IMR-90 (cell line): ENCODE measurements around the gene OPCML. TPM values are rescaled to one million over a fixed set of nuclear protein-coding genes. Genes with fewer than 3 reads are reported as not detected.

ENCODE experiments used
- ATAC-seq: fragments of 200-7000 bp; cut with Tn5 transposase; 2 replicates; pipeline ENCODE4 v1.9.1; 2020; ENCODE audit warnings: low read depth, mild to moderate bottlenecking, moderate library complexity
- BruUV-seq: library from RNA; stranded (reverse); fragments of 400-500 nt; replicated peaks from 2 replicates; lab custom pipeline; 2021; lab: Mats Ljungman, UMichigan
- CTCF ChIA-PET: fragments of 300-600 bp; formaldehyde crosslinking; extraction: SDS; loops from one replicate; lab custom pipeline; 2021; ENCODE audit warnings: antibody characterized with exemption; lab: Yijun Ruan, JAX
- POLR2A ChIA-PET: fragments of 300-600 bp; sonication (Branson Sonifier 250); formaldehyde crosslinking; loops from one replicate; lab custom pipeline; 2022; ENCODE audit warnings: antibody characterized with exemption; ENCODE audit not compliant: unreplicated experiment; lab: Charles Lee
- DNase-seq: peaks from one replicate; pipeline ENCODE4 v3.0.0; 2013
- H2AFZ ChIP-seq: replicated peaks from 2 replicates; pipeline ENCODE3; 2013; ENCODE audit warnings: low read length, mild to moderate bottlenecking; ENCODE audit not compliant: poor library complexity
- H2AK5ac ChIP-seq: 2 replicates; pipeline ENCODE4 v1.6.1; 2013; ENCODE audit warnings: low read depth, low read length, inconsistent platforms
- H2AK9ac ChIP-seq: replicated peaks from 2 replicates; pipeline ENCODE3; 2013; ENCODE audit warnings: mild to moderate bottlenecking, low read depth, low read length, moderate library complexity; ENCODE audit not compliant: poor library complexity
- H2BK120ac ChIP-seq: 2 replicates; pipeline ENCODE4 v1.6.1; 2013; ENCODE audit warnings: low read depth, low read length, inconsistent platforms
- H2BK15ac ChIP-seq: 3 replicates; pipeline ENCODE4 v1.6.1; 2013; ENCODE audit warnings: low read depth, low read length, inconsistent platforms
- H2BK20ac ChIP-seq: 2 replicates; pipeline ENCODE4 v1.6.1; 2013; ENCODE audit warnings: low read depth, mild to moderate bottlenecking, inconsistent platforms, low read length, moderate library complexity
- H2BK5ac ChIP-seq: 2 replicates; pipeline ENCODE4 v1.6.1; 2013; ENCODE audit warnings: mild to moderate bottlenecking, low read depth, low read length, inconsistent platforms; ENCODE audit not compliant: poor library complexity, severe bottlenecking
- H3K14ac ChIP-seq: replicated peaks from 2 replicates; pipeline ENCODE4 v1.6.1; 2013; ENCODE audit warnings: low read depth, low read length, inconsistent platforms
- H3K18ac ChIP-seq: 2 replicates; pipeline ENCODE4 v1.6.1; 2013; ENCODE audit warnings: low read depth, low read length, control low read depth
- H3K23ac ChIP-seq: 2 replicates; pipeline ENCODE4 v1.6.1; 2013; ENCODE audit warnings: low read depth, low read length, inconsistent platforms
- H3K27ac ChIP-seq: 2 replicates; pipeline ENCODE4 v1.5.1; 2013; ENCODE audit warnings: mild to moderate bottlenecking, control low read depth, low read length; ENCODE audit not compliant: insufficient read depth
- H3K27me3 ChIP-seq: 2 replicates; pipeline ENCODE4 v1.6.1; 2013; ENCODE audit warnings: low read length; ENCODE audit not compliant: control insufficient read depth, insufficient read depth
- H3K36me3 ChIP-seq: 2 replicates; pipeline ENCODE4 v1.6.1; 2013; ENCODE audit warnings: low read length, mixed read lengths; ENCODE audit not compliant: control insufficient read depth, insufficient read depth
- H3K4ac ChIP-seq: 2 replicates; pipeline ENCODE4 v1.6.1; 2013; ENCODE audit warnings: low read depth, low read length, inconsistent platforms
- H3K4me1 ChIP-seq: 2 replicates; pipeline ENCODE4 v1.6.1; 2013; ENCODE audit warnings: low read length, mixed read lengths; ENCODE audit not compliant: control insufficient read depth, insufficient read depth
- H3K4me2 ChIP-seq: 2 replicates; pipeline ENCODE4 v1.6.1; 2013; ENCODE audit warnings: low read depth, mild to moderate bottlenecking, control low read depth, low read length, moderate library complexity
- H3K4me3 ChIP-seq: 2 replicates; pipeline ENCODE4 v1.5.1; 2013; ENCODE audit warnings: low read depth, mild to moderate bottlenecking, control low read depth, low read length, moderate library complexity; ENCODE audit not compliant: insufficient read depth
- H3K56ac ChIP-seq: 2 replicates; pipeline ENCODE4 v1.6.1; 2013; ENCODE audit warnings: low read length, inconsistent platforms; ENCODE audit not compliant: insufficient read depth; ENCODE audit errors: extremely low read depth
- H3K79me1 ChIP-seq, 2 experiments: 2 replicates each; pipeline ENCODE4 v1.6.1; 2013; ENCODE audit warnings: low read length in 2 of 2, inconsistent platforms in 1 of 2, low read depth in 1 of 2
- H3K9ac ChIP-seq: 2 replicates; pipeline ENCODE4 v1.6.1; 2013; ENCODE audit warnings: low read depth, low read length, control low read depth
- H3K9me1 ChIP-seq: 2 replicates; pipeline ENCODE4 v1.6.1; 2013; ENCODE audit warnings: low read length, inconsistent platforms; ENCODE audit not compliant: insufficient read depth
- H3K9me3 ChIP-seq: 2 replicates; pipeline ENCODE4 v1.6.1; 2013; ENCODE audit warnings: low read length; ENCODE audit not compliant: control insufficient read depth, insufficient read depth
- H4K20me1 ChIP-seq: 2 replicates; pipeline ENCODE4 v1.6.1; 2013; ENCODE audit warnings: low read length, inconsistent platforms; ENCODE audit not compliant: insufficient read depth
- H4K5ac ChIP-seq: 2 replicates; pipeline ENCODE4 v1.6.1; 2013; ENCODE audit warnings: mild to moderate bottlenecking, low read depth, low read length, control low read depth
- H4K8ac ChIP-seq, 2 experiments: 2 replicates each; pipeline ENCODE4 v1.6.1; 2013; ENCODE audit warnings: low read depth in 2 of 2, low read length in 2 of 2, control low read depth in 1 of 2, inconsistent platforms in 1 of 2
- H4K91ac ChIP-seq: 2 replicates; pipeline ENCODE4 v1.6.1; 2013; ENCODE audit warnings: low read depth, low read length, inconsistent platforms; ENCODE audit not compliant: insufficient read depth
- BHLHE40 ChIP-seq: fragments of 150-350 bp; IDR thresholded peaks from 2 replicates; pipeline ENCODE4 v1.6.1; 2016; ENCODE audit warnings: mild to moderate bottlenecking, low read depth, low read length
- CEBPB ChIP-seq: IDR thresholded peaks from 2 replicates; pipeline ENCODE4 v1.6.1; 2012; ENCODE audit warnings: low read depth, low read length, improper control_type of control experiment
- CHD1 ChIP-seq: IDR thresholded peaks from 2 replicates; pipeline ENCODE4 v1.6.1; 2012; ENCODE audit warnings: low read depth, low read length, improper control_type of control experiment
- FOS ChIP-seq: fragments of 150-350 bp; IDR thresholded peaks from 2 replicates; pipeline ENCODE4 v1.6.1; 2016; ENCODE audit warnings: low read depth, low read length
- MAFK ChIP-seq: IDR thresholded peaks from 2 replicates; pipeline ENCODE4 v1.6.1; 2012; ENCODE audit warnings: low read depth, low read length, improper control_type of control experiment
- MAZ ChIP-seq: IDR thresholded peaks from 2 replicates; pipeline ENCODE4 v1.6.1; 2012; ENCODE audit warnings: low read depth, mild to moderate bottlenecking, low read length, improper control_type of control experiment, moderate library complexity, borderline replicate concordance
- MXI1 ChIP-seq: IDR thresholded peaks from 2 replicates; pipeline ENCODE4 v1.6.1; 2012; ENCODE audit warnings: low read depth, mild to moderate bottlenecking, low read length, moderate library complexity, borderline replicate concordance
- NFE2L2 ChIP-seq: fragments of 150-350 bp; IDR thresholded peaks from 2 replicates; pipeline ENCODE4 v1.6.1; 2016; ENCODE audit warnings: low read depth, mild to moderate bottlenecking, low read length
- POLR2A ChIP-seq: IDR thresholded peaks from 2 replicates; pipeline ENCODE4 v1.6.1; 2012; ENCODE audit warnings: mild to moderate bottlenecking, low read depth, low read length
- RAD21 ChIP-seq: IDR thresholded peaks from 2 replicates; pipeline ENCODE4 v1.6.1; 2012; ENCODE audit warnings: low read length, improper control_type of control experiment
- RCOR1 ChIP-seq: IDR thresholded peaks from 2 replicates; pipeline ENCODE4 v1.6.1; 2012; ENCODE audit warnings: mild to moderate bottlenecking, low read length, improper control_type of control experiment; ENCODE audit not compliant: insufficient replicate concordance
- RFX5 ChIP-seq: IDR thresholded peaks from 2 replicates; pipeline ENCODE4 v1.8.0; 2012; ENCODE audit warnings: low read depth, mild to moderate bottlenecking, low read length, moderate library complexity
- SMC3 ChIP-seq: fragments of 150-350 bp; IDR thresholded peaks from 2 replicates; pipeline ENCODE4 v1.6.1; 2016; ENCODE audit warnings: low read depth, mild to moderate bottlenecking, antibody characterized with exemption, low read length, moderate library complexity
- WGBS, 2 experiments: methylation state at CpG; one replicate each; pipeline versions ENCODE4 v1.1.5 to v1.1.7; 2013; ENCODE audit warnings: missing lambda C conversion rate in 2 of 2; ENCODE audit not compliant: insufficient read length in 1 of 2; ENCODE audit errors: extremely low coverage in 2 of 2; 5-methylcytosine and 5-hydroxymethylcytosine counted together
- dilution Hi-C: fragments of 300-500 bp; cut with HindIII; formaldehyde crosslinking; loops from one replicate; pipeline ENCODE4 v1.14.3; 2018; ENCODE audit warnings: low sequenced_read_pairs; ENCODE audit not compliant: unreplicated experiment
- in situ Hi-C: fragments of 300-500 bp; cut with MboI; formaldehyde crosslinking; loops from 3 replicates; pipeline ENCODE4 v1.14.3; 2019; ENCODE audit warnings: low sequenced_read_pairs, inconsistent platforms, mixed read lengths
- intact Hi-C: fragments of 100-400 bp; cut with micrococcal nuclease; formaldehyde crosslinking; loops from 2 replicates; pipeline ENCODE4 v1.10.0; 2022
- polyA plus RNA-seq, 3 experiments: library from polyadenylated mRNA; depleted of rRNA; stranded (reverse); fragments of >200 nt; gene quantifications; 2 replicates each; pipeline ENCODE4 v1.2.3, GENCODE V29; 2012; ENCODE audit warnings: low replicate concordance in 1 of 3
- total RNA-seq: library from RNA; depleted of rRNA; stranded (reverse); fragments of >200 nt; gene quantifications from 2 replicates; pipeline ENCODE4 v1.2.3, GENCODE V29; 2012
- TF ChIP-seq, protein P1 (sequence below): fragments of 150-350 bp; IDR thresholded peaks from 2 replicates; pipeline ENCODE4 v1.6.1; 2016; ENCODE audit warnings: low read depth, mild to moderate bottlenecking, low read length, moderate library complexity, borderline replicate concordance
- TF ChIP-seq, protein P2 (sequence below): fragments of 150-350 bp; IDR thresholded peaks from 2 replicates; pipeline ENCODE4 v1.6.1; 2017; ENCODE audit warnings: mild to moderate bottlenecking, antibody characterized with exemption, low read length, low read depth

OPCML gene
- total and polyA plus RNA-seq, 2 of the 4 experiments (the other 2 are of a cell fraction): under 0.01 to 2.6 TPM

DNA sequence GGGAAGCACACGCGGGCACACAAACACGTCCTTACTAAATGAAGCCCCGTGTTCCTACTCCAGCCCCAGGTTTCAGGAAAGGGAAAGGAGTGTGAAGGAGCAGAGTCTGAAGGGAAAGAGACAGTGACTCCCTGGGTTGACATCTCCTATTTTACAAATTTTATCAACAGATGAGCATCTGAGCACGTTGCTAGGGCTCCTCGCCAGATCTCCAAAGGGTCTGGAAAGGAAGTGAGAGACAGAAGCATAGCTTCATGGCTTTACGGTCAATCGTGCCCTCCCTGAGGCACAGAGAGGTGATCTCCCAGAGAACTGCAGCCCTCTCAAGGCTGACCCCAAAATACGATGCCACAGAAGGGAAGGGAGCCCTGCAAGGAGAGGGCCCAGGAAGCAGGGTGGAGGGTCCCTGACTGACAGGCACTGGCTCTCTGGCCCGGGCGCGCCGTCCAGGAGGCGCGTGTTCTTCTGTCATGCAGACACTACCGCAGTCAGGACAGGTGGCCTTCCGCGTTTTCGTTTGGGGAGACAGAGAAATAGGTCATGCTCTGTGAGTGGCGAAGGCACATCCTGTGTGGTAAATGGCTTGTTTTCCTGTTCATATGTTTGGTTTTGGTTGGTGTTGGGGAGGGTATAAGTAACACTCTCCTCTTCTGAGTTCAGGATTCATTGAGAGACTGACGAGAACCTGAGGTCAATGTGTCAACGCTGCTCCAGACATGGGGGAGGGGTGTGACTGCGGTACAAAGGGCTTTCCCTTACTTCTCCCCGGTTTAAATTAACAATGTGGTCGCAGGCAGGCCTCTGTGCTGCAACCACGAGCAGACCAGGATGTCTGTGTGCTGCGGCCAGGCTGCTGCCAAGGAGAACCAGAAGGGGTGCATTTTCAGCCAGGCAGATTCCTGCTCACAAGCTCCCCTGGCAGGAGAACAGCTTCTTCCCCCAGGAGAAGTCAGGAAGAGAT is 813.3 kb downstream of the OPCML start (continued):
- TF ChIP-seq FOS: no peak

DNA sequence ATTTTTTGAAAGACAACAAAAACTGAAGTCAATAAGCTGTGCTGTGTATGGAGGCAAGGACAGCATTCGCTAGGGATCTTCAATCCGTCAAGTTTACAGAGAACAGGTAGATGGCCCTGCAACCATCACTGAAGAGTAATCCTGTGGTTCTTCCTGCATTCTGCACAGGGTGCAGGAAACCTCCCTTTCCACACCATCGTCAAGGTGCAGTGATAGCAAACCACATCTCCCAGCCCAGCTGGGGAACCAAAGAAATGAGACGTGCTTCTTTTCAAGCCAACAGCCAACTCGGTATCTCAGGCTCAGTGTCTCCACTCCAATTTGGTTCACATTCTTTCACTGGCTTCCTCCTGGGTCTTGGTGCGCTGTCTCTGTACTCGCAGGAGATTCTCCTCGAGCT is 814.5 kb downstream of the OPCML start:
- no peak overlapping the region for H3K4me3 ChIP-seq
- H3K9me1 ChIP-seq: no peaks in the 10 kb centered on the region; the same call in 1 of the 2 replicates
- H3K4me1 ChIP-seq: no peaks in the 10 kb centered on the region
- no peak overlapping the region for H2AK9ac ChIP-seq
- no peaks in the 10 kb centered on the region for H3K79me1 ChIP-seq
- H2BK120ac ChIP-seq: no peak overlapping the region
- no peak overlapping the region for H3K18ac ChIP-seq
- H3K14ac ChIP-seq: no peak overlapping the region
- no peaks in the 10 kb centered on the region for H3K36me3 ChIP-seq
- dilution Hi-C loops: no loop called here
- H3K27me3 ChIP-seq: no peaks in the 10 kb centered on the region
- DNase-seq (no peak), ATAC-seq (no peak)
- in situ Hi-C loops: no loop called here
- intact Hi-C loops: no loop called here
- H4K8ac ChIP-seq: no peak overlapping the region
- no peak overlapping the region for H4K91ac ChIP-seq
- H3K9me3 ChIP-seq: no peaks in the 10 kb centered on the region
- H2AFZ ChIP-seq: no peak overlapping the region
- no peak overlapping the region for H3K9ac ChIP-seq
- no peak overlapping the region for H3K4me2 ChIP-seq
- no peaks in the 10 kb centered on the region for H4K20me1 ChIP-seq
- 100% methylated on average over 1 of the region's 8 CpGs; no CpG with 5 or more reads in 1 of the 2 experiments for WGBS, 2 experiments
- H2BK5ac ChIP-seq: no peak overlapping the region
- no TSS peak for BruUV-seq
- H3K4ac ChIP-seq: no peak overlapping the region
- H2AK5ac ChIP-seq: no peak overlapping the region
- CTCF ChIA-PET: no interaction called here
- no peak overlapping the region for H2BK15ac ChIP-seq
- H3K27ac ChIP-seq: no peak overlapping the region
- no peak overlapping the region for H2BK20ac ChIP-seq
- POLR2A ChIA-PET: no interaction called here
- no peak overlapping the region for H3K23ac ChIP-seq
- H3K56ac ChIP-seq: no peak overlapping the region
- no peak overlapping the region for H4K5ac ChIP-seq
- TF ChIP-seq, protein P1, sequence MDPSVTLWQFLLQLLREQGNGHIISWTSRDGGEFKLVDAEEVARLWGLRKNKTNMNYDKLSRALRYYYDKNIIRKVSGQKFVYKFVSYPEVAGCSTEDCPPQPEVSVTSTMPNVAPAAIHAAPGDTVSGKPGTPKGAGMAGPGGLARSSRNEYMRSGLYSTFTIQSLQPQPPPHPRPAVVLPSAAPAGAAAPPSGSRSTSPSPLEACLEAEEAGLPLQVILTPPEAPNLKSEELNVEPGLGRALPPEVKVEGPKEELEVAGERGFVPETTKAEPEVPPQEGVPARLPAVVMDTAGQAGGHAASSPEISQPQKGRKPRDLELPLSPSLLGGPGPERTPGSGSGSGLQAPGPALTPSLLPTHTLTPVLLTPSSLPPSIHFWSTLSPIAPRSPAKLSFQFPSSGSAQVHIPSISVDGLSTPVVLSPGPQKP: no peak
- TF ChIP-seq MAZ (no peak), RAD21 (no peak), POLR2A (no peak), NFE2L2 (no peak), FOS (no peak), BHLHE40 (no peak), MXI1 (no peak), RFX5 (no peak), CEBPB (no peak), CHD1 (no peak), RCOR1 (no peak), MAFK (no peak), SMC3 (no peak)
- TF ChIP-seq, protein P2, sequence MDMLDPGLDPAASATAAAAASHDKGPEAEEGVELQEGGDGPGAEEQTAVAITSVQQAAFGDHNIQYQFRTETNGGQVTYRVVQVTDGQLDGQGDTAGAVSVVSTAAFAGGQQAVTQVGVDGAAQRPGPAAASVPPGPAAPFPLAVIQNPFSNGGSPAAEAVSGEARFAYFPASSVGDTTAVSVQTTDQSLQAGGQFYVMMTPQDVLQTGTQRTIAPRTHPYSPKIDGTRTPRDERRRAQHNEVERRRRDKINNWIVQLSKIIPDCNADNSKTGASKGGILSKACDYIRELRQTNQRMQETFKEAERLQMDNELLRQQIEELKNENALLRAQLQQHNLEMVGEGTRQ: no peak
